ENCODE results near the gene MTCL1.

- TF ChIP-seq CTCF (IDR thresholded peaks at IDR 0.05) (no peak), POLR2A (IDR thresholded peaks at IDR 0.05) (no peak)
Observed at GRCh38 chr18:8659609-8660242, 45.6 kb upstream of the MTCL1 start.

Data from adrenal gland (tissue), 5 donors.